Activated CD4-positive, alpha-beta T cell treated with anti-CD3 and anti-CD28 coated beads for 24 hours (primary cell): ENCODE data around the gene ALDH3A1.

Source experiments
- DNase-seq, 2 donors: peaks; one replicate each; pipeline ENCODE4 v3.0.0-alpha.2; 2020; ENCODE audit warnings: low read depth in 2 of 2

ALDH3A1 gene

DNA sequence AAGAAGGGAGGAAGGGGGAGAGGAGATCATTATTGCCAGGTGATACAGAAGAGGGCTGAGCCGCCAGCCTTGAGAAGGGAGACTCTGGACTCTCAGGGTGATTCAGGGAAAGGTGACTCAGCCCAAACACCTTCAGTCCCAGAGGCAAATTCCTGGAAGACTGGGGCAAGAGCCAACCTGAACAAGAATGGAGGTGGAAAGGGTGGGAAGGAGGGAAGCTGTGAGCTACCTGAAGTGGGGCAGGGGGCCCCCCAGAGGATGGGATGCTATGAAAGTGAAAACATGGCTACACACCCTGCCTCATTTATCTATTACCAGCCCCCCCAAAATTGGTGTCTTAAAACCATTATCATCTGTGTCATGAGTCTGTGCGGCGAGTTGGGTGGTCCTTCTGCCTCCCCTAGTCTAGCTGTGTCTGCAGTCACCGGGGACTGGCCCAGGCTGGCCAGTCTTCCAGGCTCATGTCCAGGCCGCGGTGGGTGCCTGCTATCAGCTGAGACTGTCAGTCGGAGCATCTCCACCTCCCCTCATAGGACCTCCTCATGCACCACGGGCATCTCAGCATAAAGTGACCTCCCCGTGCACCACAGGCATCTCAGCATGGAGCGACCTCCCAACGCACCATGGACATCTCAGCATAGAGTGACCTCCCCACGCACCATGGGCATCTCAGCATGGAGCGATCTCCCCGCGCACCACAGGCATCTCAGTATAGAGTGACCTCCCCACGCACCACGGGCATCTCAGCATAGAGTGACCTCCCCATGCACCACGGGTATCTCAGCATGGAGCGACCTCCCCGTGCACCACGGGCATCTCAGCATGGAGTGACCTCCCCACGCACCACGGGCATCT, 28.5 kb downstream of the ALDH3A1 start:
- DNase-seq: no peak

DNA sequence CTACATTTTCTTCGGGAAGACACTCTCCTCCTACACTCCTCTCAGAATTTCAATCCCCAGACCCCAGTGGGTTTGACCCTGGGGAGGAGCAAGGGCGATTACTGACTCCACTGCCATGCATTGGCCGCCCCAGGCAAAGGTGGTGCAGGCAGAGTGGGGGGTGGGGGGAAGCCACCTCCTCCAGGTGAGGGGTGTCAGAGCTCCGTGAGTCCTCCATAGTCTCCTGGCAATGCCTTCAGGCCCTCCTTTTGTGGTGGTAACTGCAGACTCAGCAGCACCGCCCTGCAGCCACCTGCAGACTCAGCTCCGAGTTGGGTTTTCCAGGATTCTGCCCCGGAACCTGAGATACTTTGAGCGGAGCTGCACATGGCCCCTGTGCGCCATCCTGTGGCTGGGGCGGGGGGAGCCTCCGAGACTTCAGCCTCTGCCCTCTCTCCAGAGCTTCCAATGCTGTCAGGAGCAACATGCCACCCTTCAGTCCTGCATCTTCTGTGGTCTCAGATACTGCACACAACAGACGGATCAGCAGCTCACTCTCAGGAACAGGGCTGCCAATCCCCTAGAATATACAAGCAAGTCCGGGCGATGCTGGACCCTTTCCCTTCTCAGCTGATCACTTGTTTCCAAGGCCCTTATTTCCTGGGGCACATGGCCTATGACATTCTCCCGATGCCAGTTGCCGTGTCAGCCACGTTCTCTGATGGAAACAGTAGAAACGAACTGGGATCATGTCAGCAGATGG, 29.3 kb downstream of the ALDH3A1 start:
- no peak for DNase-seq

DNA sequence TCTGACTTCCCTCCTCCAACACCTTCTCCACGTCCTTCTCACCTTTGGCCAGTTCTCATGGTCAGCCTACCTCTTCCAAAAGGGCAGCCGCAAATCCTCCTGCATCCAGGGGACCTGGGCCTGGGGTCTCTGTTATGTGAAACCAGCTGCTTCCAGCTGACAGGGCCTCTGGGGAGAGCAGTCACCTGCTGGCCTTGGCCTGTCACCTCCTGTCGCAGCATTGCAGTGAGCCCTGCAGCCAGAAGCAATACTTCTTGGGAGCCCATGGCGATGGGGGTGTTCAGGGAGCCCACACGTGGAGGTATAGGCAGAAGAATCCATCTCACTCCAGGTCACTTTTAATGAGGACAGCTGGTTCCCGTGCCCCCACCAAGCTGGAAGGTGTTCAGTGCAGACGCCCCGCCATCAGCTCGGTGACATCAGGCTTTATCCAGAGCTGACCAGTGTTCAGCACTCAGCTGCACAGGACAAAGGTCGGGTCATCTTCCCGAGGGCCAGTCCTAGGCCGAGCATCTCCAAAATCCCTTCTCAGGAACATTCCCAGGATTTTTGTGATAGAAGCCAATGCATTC, 30.0 kb downstream of the ALDH3A1 start:
- no peak for DNase-seq

DNA sequence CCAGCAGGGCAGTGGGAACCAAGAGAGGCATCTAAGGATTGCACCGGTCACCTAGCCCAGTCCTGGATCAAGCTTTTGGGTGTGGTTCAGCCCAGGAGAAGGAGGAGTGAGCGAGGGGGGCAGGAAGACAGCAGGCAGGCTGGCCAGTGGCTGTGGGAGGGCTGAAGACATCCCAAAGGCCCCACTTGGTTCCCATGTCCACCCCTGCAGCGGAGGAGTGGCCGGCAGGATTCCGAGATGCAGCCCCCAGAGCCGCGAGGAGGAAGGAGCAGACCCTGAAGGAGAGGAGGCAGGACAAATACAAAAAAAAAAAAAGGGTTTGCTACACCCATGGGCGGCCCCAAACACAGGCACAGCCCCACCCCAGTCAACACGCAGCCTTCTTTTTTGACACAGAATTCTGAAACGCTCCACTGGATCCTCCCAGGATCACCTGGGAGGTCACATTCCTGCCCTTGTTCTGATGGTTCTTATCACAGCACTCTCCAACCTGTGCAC, 30.6 kb downstream of the ALDH3A1 start:
- DNase-seq: no peak

DNA sequence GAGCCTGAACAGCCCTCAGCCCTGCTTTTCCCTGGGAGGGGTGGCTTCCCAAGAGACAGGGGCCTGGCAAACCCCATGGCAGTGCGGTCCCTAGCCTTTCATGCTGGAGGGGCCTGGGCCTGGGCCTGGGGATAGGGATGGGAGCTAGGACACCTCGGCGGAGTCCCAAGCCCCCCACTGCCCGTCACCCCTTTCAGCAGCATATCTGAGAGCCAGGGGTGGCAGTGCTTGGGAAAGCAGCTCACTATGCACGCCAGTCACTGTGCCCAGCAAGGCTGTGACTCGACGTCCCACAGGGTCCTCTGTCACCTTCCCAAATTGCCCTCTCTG, 31.1 kb downstream of the ALDH3A1 start:
- no peak for DNase-seq

DNA sequence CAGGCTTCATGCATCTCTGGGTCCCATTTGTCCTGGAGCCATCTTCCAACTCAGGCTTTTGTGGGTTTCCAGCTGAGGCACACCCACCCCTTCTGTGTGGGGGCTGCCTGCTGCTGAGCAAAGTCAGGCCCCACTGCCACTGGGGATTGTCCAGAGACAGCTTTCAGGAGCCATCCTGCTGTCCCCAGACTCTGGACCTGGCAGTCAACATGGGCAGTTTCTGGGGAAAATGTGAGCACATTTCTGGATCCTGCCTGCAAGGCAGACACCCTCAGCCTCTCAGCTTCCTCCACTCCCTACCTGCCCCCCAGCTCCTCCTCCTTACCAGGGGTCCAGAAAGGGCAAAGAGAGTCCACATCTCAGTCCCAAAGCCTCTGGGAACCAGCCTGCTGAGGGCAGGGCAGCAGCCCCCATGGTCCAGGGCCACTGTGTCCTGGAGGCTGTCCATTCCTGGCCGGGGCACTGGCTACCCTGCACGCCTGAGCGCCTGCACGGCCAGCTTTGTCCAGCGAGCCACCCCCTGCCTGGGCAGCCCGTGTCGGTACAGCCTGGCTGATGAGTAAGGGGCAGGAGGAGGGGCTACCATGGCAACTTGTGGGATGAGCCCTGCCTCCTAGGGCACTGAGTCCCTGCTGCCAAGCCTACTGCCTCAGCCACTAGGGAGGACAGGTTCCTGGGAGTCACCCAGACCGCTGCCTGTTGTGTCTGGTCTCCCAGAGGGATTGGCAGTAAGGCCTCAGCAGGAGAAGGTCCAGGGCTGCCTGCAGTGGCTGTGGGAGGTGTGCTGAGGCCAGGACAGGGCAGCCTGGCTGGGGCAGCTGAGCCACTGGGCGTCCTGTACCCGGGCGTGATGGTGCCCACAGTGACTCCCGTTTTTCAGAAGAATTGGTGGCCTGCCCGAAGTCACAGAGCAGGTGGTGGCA, 31.7 kb downstream of the ALDH3A1 start, which contains the start of gene SLC47A2:
Gene SLC47A2 (minus strand): TSS at position 477 of the 923 bp plus-strand sequence. CDS start 29 bp downstream, at position 448.
- no peak for DNase-seq

DNA sequence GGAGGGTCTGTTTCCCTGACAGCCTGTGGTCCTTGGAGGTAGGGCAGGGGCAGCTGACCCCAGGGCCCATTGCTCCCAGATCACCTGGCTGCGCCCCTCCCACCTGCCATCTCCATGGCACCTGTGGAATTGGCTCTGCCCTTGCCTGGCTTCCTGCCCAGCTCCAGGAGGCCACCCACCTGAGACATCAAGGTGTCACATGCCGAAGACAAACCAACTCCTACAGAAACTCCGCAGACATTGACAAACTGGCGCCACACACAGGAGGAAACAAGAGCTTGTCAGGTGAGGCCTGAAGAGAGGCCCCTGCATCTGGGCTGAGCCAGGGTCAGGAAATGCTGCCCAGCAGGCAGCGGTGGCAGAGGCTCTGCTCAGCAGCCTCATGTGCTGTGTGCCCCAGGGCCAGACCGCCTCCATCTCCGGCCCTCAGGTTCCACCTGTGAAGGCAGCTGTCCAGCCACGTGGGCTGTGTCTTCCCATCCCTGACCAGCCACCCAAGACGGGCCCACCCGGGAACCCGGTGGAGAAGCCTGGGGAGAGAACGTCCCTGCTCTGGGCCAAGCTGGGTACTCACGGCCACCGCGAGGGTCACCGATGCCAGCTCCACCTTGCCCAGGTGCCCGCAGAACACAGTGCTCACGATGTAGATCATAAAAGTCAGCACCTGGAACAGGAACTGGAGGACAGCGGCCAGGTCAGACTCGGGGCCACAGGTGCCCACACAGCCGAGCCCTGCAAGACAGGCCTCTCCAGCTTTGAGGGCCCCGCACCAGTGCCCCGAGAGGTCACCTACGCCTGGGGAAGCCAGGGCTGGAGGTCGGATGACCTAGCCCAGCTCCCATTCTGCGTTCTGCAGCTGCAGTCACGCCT, 33.3 kb downstream of the ALDH3A1 start:
- no peak for DNase-seq

DNA sequence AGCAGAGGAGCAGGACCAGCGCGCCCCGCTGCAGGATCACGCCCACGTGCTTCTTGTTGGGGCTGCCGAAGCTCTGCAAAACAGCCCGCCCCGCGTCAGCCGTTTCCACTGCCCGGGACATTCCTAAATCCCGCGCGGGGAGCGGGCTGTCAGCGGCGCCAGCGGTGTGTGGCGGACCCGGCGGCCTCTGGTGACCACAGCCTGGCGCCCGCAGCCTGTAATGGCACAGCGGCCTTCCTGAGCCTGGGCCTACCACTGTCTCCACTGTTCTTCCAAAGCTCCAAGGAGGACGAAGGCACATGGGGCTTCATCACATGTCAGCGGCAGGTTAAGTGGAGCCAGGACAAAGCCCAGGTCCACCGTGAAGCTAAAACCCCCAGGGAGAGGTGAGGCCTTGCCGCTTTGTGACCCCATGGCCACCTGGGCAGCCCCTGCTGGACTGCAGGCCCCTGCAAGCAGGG, 34.2 kb downstream of the ALDH3A1 start:
- no peak for DNase-seq

DNA sequence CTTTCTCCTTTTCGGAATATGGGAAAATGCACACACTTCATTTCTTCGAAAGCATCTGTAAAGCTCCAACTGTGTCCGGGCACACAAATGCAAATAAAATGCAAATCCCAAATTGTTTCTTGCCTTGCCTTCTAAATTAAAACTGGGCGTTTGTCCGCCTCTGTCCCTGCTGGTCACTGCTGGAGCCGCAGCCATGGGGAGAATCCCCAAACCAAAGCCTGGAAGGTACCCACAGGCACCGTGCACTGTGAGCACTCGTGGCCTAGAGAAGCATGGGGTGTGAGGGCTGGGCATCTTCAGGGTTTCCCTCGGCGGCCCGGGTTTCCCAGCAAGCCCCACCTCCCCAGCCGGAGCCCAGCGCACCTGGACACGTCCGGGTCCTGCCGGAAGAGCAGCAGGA, 34.6 kb downstream of the ALDH3A1 start:
- no peak for DNase-seq

DNA sequence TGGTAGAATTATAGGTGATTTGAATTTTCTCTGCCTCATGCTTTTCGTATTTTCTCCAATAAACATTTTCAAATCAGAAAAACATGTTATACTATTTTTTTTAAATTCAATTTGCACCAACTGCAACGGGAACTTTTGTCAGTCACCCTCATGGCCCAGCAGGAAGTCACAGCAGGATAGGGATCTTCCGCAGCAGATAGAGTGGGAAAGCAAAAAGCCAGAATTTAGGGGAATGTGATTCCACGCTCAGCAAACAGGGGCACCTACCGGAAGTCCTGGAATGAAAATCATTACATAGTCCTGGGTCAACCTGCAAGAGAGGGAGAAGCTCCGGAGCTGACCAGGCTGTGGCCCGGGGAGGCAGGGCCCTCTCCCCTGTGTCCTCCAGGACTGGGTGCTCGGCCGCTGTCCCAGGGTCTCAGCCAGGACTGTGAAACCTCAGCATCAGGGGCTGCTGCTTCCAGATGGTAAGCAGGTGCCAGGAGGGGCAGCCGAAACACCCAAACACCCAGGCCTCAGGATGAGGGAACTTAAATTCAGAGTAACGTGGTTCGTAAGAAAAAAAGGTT, 35.6 kb downstream of the ALDH3A1 start:
- no peak for DNase-seq

DNA sequence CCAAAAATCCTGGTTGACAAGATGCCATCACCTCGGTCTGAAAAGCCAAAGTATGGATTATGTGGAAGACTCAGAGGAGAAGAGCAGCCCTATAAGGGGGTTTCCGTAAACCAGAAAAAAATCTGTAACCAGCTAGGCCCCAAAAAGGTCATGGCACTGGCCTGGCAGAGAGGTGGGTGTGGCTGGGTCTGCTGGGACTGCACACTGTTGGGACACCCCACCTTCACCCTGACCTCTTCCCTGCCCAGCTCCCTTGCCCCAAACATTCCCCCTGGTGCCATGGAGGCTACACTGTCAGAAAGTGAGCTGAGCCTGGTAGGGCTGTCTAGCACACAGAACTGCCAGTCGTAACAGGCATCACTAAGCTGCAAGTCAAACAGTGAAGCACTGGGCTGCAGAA, 38.3 kb downstream of the ALDH3A1 start:
- DNase-seq: no peak

DNA sequence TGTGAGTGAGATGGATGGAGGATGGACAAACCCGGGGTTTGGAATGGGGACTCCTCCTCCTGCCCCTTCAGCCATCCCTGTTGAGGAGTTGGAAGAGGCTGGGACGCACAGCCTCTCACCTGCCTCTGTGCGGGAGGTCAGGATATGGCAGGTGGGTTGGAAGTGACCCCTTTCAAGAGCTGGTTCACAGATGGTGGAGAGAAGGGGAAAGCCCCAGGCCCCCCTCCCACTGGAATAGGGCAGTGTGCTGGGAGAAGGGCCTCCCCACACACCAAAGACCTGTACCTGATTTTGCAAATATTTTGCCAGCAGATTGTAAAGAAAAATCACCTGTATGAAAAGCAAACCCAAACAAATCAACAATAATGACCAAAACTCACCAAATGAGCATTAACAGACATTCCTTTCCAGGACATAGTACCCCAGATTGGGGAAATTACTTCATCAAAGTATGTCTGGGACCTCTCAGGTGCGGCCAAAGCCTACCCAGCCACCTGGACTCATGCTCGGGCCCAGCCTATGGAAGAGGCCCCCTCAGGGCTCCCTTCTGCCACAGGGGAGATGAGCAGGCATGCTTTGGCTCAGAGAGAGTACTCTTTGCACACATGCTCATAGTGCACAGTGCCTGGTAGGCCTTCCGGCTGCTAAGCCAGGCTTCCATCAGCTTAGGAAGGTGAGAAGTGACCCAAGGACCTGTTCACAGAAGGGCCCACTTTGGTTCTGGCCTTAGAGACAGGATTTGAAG, 39.5 kb downstream of the ALDH3A1 start:
- DNase-seq: no peak

DNA sequence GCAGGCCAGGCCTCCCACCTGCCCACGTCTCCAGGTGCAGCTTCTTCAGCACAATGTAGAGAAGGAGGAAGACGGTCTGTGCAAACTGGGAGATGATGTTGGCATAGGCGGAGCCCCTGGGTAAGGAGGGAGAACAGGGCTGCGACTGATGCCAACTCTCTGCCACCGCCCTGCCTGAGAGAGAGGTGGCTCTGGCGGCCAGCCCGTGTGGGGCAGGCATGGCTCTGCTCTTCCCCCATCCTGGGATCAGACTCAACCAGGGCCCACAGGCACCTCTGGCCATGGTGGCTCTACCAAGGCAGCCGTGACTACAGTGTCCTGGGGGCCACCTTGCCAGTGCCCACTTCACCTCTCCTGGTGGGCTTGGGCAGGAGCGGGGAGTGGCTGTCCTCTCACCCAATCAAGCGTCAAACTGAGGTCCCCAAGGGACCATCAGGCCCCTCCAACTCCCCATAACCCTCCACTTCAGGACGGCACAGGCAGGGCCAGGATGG, 40.3 kb downstream of the ALDH3A1 start:
- no peak for DNase-seq

DNA sequence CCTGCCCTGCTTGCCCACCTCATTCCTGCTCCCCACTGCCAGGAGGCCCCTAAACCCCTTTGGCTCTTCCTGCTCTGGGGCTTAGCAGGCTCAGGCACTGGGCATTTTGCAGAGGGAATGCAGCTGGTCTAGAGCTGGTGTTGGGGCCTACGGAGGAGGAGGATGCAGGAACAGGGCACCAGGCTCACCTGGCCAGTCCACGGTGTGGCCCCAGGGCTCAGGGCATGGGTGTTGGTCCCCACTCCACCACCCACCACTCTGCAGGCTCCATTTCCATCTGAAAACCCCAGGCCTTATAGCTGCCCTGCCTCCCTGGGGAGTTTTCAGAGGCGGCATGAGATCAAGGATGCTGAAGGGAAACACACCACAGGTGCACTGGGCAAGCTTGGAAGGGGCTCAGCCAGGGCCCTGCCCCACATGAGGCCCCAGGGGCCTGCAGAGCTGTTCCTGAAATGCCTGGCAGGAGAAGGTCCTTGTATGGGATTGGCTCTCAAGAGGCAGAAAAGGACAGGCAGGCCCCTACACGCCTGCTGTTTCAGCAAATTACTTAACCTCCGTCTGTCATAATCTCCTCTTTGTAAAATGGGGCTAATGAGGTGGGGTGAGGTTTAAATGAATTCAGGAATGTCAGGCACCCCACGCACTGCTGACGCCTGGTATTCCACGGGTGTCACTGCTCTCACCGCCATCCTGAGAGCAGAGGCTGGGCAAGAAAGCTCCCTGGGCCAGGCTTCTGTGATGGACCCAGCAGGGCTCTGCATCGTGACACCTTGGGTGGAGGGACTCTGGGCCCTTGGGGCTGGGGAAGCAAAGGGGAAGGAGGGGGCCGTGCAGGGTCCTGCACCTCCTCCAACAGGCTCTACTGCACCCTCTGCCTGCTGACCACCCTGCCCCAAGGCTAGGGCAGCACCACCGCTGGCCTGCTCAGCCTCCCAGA, 41.0 kb downstream of the ALDH3A1 start:
- DNase-seq: no peak

DNA sequence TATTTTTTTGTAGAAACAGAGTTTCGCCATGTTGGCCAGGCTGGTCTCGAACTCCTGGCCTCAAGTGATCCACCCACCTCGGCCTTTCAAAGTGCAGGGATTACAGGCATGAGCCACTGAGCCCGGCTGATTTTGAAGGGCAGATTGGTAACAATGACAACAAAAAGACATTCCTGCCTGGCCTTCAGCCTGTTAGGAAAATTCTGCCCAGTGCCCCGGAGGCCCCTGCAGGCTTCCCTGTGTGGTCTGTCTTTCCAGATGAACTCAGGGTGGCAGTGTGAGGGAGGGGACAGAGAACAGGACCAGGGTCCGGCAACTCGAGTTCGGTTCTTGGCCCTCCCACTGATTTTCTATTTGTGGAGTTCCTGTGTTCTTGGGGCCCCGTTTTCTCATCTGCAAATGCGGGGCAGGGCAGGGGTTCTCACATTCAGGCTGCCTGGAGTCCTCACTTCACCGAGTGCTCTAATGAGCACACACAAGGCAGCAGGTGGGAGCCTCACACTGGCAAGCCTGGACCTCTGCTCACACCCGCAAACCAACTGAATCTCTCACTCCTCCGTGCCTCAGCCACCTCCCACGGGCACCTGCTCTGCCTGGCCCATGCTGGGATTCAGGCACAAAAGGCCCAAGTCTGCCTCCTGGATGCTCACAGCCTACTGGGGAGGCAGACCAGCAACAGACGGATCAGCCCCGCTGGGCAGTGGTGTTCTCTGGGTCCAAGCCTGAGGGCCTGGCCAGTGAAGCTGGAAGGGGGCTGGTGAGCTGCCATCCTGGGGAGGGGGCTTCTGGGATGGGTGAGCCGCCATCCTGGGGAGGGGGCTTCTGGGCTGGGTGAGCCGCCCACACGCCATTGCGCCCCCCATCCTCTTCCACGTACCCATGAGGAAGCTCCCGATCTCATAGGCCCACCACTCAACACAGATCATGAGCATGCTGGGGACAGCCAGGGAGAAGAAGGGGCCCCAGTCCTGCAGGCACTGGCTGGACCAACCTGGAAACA, 42.0 kb downstream of the ALDH3A1 start:
- no peak for DNase-seq

DNA sequence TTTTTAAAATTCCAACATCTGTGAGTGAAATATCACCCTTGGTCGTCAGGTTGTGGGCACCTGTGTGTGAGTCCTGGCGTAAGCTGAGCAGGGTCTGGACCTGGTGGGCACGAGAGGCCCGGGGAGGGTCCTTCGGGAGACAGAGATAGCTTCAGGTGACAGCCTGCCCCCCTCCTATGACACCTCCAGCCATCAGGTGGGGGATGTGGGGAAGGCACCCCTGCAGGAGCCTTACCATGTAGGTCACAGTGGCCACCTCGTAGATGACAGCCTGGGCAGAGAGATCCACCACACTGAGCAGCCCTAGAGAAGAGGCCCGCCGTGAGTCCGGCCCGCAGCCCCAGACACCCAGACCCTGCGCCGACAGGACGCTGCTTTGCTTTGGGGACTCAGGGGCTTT, 42.9 kb downstream of the ALDH3A1 start:
- no peak for DNase-seq
